MM.1S (cell line): ENCODE results near the gene DRICH1.
"Not testable (repeated sequence)": the region's sequence is repeated elsewhere in the genome, so short reads cannot be mapped to it uniquely, and the experiment has no call there.

Experiments used
- DNase-seq: peaks from one replicate; pipeline ENCODE4 v3.0.0-alpha.2; 2015
- H2AFZ ChIP-seq: fragments of 300-600 bp; sonication (generic); 2 replicates; pipeline ENCODE4 v1.6.0; 2016; ENCODE audit warnings: antibody characterized with exemption, low read length
- H3F3A ChIP-seq: fragments of 300-600 bp; sonication (generic); 2 replicates; pipeline ENCODE4 v1.6.1; 2016; ENCODE audit warnings: mild to moderate bottlenecking, antibody characterized with exemption, low read length, moderate library complexity, mixed read lengths; ENCODE audit not compliant: insufficient read depth
- H3K27ac ChIP-seq: fragments of 300-600 bp; sonication (generic); 2 replicates; pipeline ENCODE4 v1.5.1; 2016; ENCODE audit warnings: mild to moderate bottlenecking, low read length
- H3K27me3 ChIP-seq: fragments of 300-600 bp; sonication (generic); replicated peaks from 2 replicates; pipeline ENCODE4 v1.6.0; 2016; ENCODE audit warnings: low read length; ENCODE audit not compliant: insufficient read depth
- H3K36me3 ChIP-seq: fragments of 300-600 bp; sonication (generic); replicated peaks from 2 replicates; pipeline ENCODE4 v1.6.1; 2016; ENCODE audit warnings: mild to moderate bottlenecking, low read length, mixed read lengths; ENCODE audit not compliant: insufficient read depth
- H3K4me1 ChIP-seq: fragments of 300-600 bp; sonication (generic); 2 replicates; pipeline ENCODE4 v1.6.1; 2016; ENCODE audit warnings: low read length, mixed read lengths
- H3K4me2 ChIP-seq: fragments of 300-600 bp; sonication (generic); 2 replicates; pipeline ENCODE4 v1.6.0; 2016; ENCODE audit warnings: low read depth, low read length
- H3K4me3 ChIP-seq: fragments of 300-600 bp; sonication (generic); 2 replicates; pipeline ENCODE4 v1.5.1; 2016; ENCODE audit warnings: low read length, mixed read lengths
- H3K79me2 ChIP-seq: fragments of 300-600 bp; sonication (generic); 2 replicates; pipeline ENCODE4 v1.6.1; 2016; ENCODE audit warnings: mixed run types, low read length, mixed read lengths
- H3K9ac ChIP-seq: fragments of 300-600 bp; sonication (generic); 2 replicates; pipeline ENCODE4 v1.6.1; 2016; ENCODE audit warnings: low read length, mixed read lengths
- H3K9me2 ChIP-seq: fragments of 300-600 bp; sonication (generic); replicated peaks from 2 replicates; pipeline ENCODE4 v1.6.1; 2016; ENCODE audit warnings: mild to moderate bottlenecking, low read length, mixed read lengths; ENCODE audit not compliant: insufficient read depth
- H3K9me3 ChIP-seq: fragments of 300-600 bp; sonication (generic); replicated peaks from 2 replicates; pipeline ENCODE4 v1.6.1; 2016; ENCODE audit warnings: mild to moderate bottlenecking, low read length, mixed read lengths; ENCODE audit not compliant: insufficient read depth
- H4K20me1 ChIP-seq: fragments of 300-600 bp; sonication (generic); 2 replicates; pipeline ENCODE4 v1.6.1; 2016; ENCODE audit warnings: mild to moderate bottlenecking, low read length, moderate library complexity, mixed read lengths; ENCODE audit not compliant: insufficient read depth
- CTCF ChIP-seq: fragments of 300-600 bp; sonication (generic); IDR thresholded peaks from 2 replicates; pipeline ENCODE4 v1.5.1; 2016; ENCODE audit warnings: antibody characterized with exemption, low read length, mixed read lengths
- EZH2 ChIP-seq: fragments of 300-600 bp; sonication (generic); optimal IDR thresholded peaks from 2 replicates; pipeline ENCODE3; 2017; ENCODE audit warnings: low read depth, mild to moderate bottlenecking, antibody characterized with exemption, low read length, mixed read lengths
- EZH2phosphoT487 ChIP-seq: fragments of 300-600 bp; sonication (generic); IDR thresholded peaks from 2 replicates; pipeline ENCODE4 v1.6.1; 2018; ENCODE audit warnings: antibody characterized with exemption, low read length

The DRICH1 gene

GRCh38 chr22:23562186-23562585, 69.9 kb downstream of the DRICH1 start:
- no peaks in the 10 kb centered on the region for H3K36me3 ChIP-seq

GRCh38 chr22:23561025-23561510, 71.1 kb downstream of the DRICH1 start:
- H2AFZ ChIP-seq, DNase-seq, H3K27ac ChIP-seq: not testable (repeated sequence)

More at GRCh38 chr22:23562186-23562585, 69.9 kb downstream of the DRICH1 start:
- no peak overlapping the region for H3K4me2 ChIP-seq
- no peak overlapping the region for H3K4me3 ChIP-seq
- no peak overlapping the region for H3K9ac ChIP-seq
- H3K27me3 ChIP-seq, result peaks cover 18% of the 10 kb centered on the region
- H2AFZ ChIP-seq, result no peak overlapping the region
- no peaks in the 10 kb centered on the region for H4K20me1 ChIP-seq
- H3K4me1 ChIP-seq, result no peaks in the 10 kb centered on the region
- no peaks in the 10 kb centered on the region for H3K79me2 ChIP-seq
- H3K27ac ChIP-seq, result no peak overlapping the region
- no peaks in the 10 kb centered on the region for H3K9me2 ChIP-seq
- TF ChIP-seq CTCF, result no peak
- no peak for TF ChIP-seq EZH2
- TF ChIP-seq EZH2phosphoT487, result no peak
- no peaks in the 10 kb centered on the region for H3F3A ChIP-seq
- no peaks in the 10 kb centered on the region for H3K9me3 ChIP-seq
- no peak for DNase-seq

GRCh38 chr22:23560215-23560614, 71.9 kb downstream of the DRICH1 start:
- not testable (repeated sequence) for H3K27ac ChIP-seq, H3K36me3 ChIP-seq, H3K4me3 ChIP-seq, H3K4me1 ChIP-seq, DNase-seq, H3K4me2 ChIP-seq, H4K20me1 ChIP-seq, H3K9ac ChIP-seq, H3F3A ChIP-seq, H3K9me2 ChIP-seq, H2AFZ ChIP-seq, H3K79me2 ChIP-seq, H3K9me3 ChIP-seq
- H3K27me3 ChIP-seq, result peaks cover 10% of the 10 kb centered on the region

More at GRCh38 chr22:23561025-23561510, 71.1 kb downstream of the DRICH1 start:
- not testable (repeated sequence) for H4K20me1 ChIP-seq, H3K4me3 ChIP-seq, H3K79me2 ChIP-seq, H3K9me2 ChIP-seq, H3K36me3 ChIP-seq, H3K4me2 ChIP-seq, H3K9ac ChIP-seq, H3K9me3 ChIP-seq, H3K4me1 ChIP-seq, H3F3A ChIP-seq
- H3K27me3 ChIP-seq, result peaks cover 12% of the 10 kb centered on the region
